HCT116 (cell line): Measurements from ENCODE around the gene FRAS1.

Source experiments
- ZFX ChIP-seq: fragments of 450-650 bp; IDR thresholded peaks from 2 replicates; pipeline ENCODE4 v1.6.1; 2017
- TF ChIP-seq, protein P1 (sequence below), 3 experiments: fragments of 200-600 bp in 1 of 3; sonication (generic) in 1 of 3; IDR thresholded peaks in 2 of 3; conservative IDR thresholded peaks in 1 of 3; 2 replicates each; pipeline ENCODE4 v1.5.1; 2012 to 2017; ENCODE audit warnings: low read depth in 2 of 3, low read length in 2 of 3, antibody characterized with exemption in 1 of 3, borderline replicate concordance in 1 of 3, control low read depth in 1 of 3, mild to moderate bottlenecking in 1 of 3, mixed read lengths in 1 of 3, mixed run types in 1 of 3, moderate library complexity in 1 of 3; ENCODE audit not compliant: insufficient read depth in 1 of 3

DNA sequence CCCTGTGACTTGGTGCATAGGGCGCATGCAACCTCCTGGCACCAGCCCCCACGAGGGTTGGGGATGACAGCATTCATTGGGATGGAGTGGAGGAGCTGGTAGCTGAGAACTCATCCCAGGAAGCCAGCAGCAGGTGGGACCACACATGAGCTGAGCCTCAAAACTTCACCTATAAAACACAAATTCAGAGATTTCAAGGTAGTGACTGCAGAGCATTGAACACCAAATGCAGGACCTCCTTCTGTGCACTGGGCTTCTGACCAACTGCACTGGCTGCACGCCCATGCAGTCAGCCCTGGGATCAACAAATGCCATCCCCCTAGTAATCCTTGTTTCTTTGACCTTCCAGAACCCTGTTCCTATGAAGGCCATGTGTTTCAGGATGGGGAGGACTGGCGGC is 197.8 kb downstream of the FRAS1 start:
- TF ChIP-seq, protein P1, sequence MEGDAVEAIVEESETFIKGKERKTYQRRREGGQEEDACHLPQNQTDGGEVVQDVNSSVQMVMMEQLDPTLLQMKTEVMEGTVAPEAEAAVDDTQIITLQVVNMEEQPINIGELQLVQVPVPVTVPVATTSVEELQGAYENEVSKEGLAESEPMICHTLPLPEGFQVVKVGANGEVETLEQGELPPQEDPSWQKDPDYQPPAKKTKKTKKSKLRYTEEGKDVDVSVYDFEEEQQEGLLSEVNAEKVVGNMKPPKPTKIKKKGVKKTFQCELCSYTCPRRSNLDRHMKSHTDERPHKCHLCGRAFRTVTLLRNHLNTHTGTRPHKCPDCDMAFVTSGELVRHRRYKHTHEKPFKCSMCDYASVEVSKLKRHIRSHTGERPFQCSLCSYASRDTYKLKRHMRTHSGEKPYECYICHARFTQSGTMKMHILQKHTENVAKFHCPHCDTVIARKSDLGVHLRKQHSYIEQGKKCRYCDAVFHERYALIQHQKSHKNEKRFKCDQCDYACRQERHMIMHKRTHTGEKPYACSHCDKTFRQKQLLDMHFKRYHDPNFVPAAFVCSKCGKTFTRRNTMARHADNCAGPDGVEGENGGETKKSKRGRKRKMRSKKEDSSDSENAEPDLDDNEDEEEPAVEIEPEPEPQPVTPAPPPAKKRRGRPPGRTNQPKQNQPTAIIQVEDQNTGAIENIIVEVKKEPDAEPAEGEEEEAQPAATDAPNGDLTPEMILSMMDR (IDR thresholded peaks at IDR 0.05 in 2 of 3, conservative IDR thresholded peaks at IDR 0.05 in 1 of 3; ENCODE audit: borderline replicate concordance in 1 of 3, insufficient read depth in 1 of 3, low read depth in 2 of 3, low read length in 2 of 3), result no peak
- no peak for TF ChIP-seq ZFX
